GM12873 (cell line): ENCODE data around the gene CASP4.

Experiments used
- CTCF ChIP-seq: IDR thresholded peaks from 2 replicates; pipeline ENCODE4 v1.5.1; 2012; ENCODE audit warnings: low read depth, mild to moderate bottlenecking, moderate library complexity, low read length, control low read depth; ENCODE audit not compliant: insufficient read depth; ENCODE audit errors: missing control alignments

The CASP4 gene

GRCh38 chr11:104956528-104956927, 11.8 kb downstream of the CASP4 start:
- no peak for TF ChIP-seq CTCF

GRCh38 chr11:104946907-104947306, 21.5 kb downstream of the CASP4 start:
- TF ChIP-seq CTCF: peak; percentile 56

GRCh38 chr11:104944076-104944475, 24.3 kb downstream of the CASP4 start:
- no peak for TF ChIP-seq CTCF

GRCh38 chr11:104943561-104943960, 24.8 kb downstream of the CASP4 start:
- TF ChIP-seq CTCF: no peak

GRCh38 chr11:104934594-104934993, 33.8 kb downstream of the CASP4 start:
- no peak for TF ChIP-seq CTCF

- TF ChIP-seq CTCF: no peak
Measured at GRCh38 chr11:104928811-104929210, 39.6 kb downstream of the CASP4 start.

GRCh38 chr11:104926771-104927611, 41.4 kb downstream of the CASP4 start:
- no peak for TF ChIP-seq CTCF
